Endothelial cell of umbilical vein (primary cell): ENCODE measurements around the gene XKRX. TPM values are rescaled to one million over a fixed set of nuclear protein-coding genes. Genes with fewer than 3 reads are reported as not detected.

ENCODE experiments used
- BruUV-seq: library from RNA; stranded (reverse); fragments of 400-500 nt; replicated peaks from 2 replicates; lab custom pipeline; 2021; lab: Mats Ljungman, UMichigan
- CTCF ChIA-PET: fragments of 300-600, 350-600 bp; sonication (Branson Sonifier 250); formaldehyde crosslinking; loops from one replicate; lab custom pipeline; 2021; ENCODE audit warnings: antibody characterized with exemption, inconsistent platforms; lab: Charles Lee
- POLR2A ChIA-PET: fragments of 300-600, 350-600 bp; sonication (Branson Sonifier 250); formaldehyde crosslinking; loops from one replicate; lab custom pipeline; 2021; ENCODE audit warnings: antibody characterized with exemption, inconsistent platforms; lab: Charles Lee
- DNase-seq: peaks from one replicate; pipeline ENCODE4 v3.0.0-alpha.2; 2011; ENCODE audit warnings: low read depth, low spot score
- FAIRE-seq: peaks from 2 replicates; lab custom pipeline; 2011; peaks lifted over from hg19 to GRCh38; lab: Jason Lieb, UNC
- H2AFZ ChIP-seq: 2 replicates; pipeline ENCODE4 v1.6.0; 2012; ENCODE audit warnings: low read depth, low read length, control low read depth, inconsistent platforms
- H3K27ac ChIP-seq: 2 replicates; pipeline ENCODE4 v1.5.1; 2011; ENCODE audit warnings: low read depth, mild to moderate bottlenecking, control low read depth, low read length, moderate library complexity; ENCODE audit not compliant: insufficient read depth
- H3K27me3 ChIP-seq, 2 experiments: 2 replicates each; pipeline versions ENCODE4 v1.6.0 to v1.6.1; 2011; ENCODE audit warnings: low read length in 2 of 2, mixed read lengths in 1 of 2; ENCODE audit not compliant: control insufficient read depth in 2 of 2, insufficient read depth in 2 of 2
- H3K36me3 ChIP-seq, 2 experiments: 2 replicates in 1 of 2; 3 replicates in 1 of 2; pipeline ENCODE4 v1.5.1; 2011; ENCODE audit warnings: low read length in 2 of 2, mild to moderate bottlenecking in 1 of 2, moderate library complexity in 1 of 2; ENCODE audit not compliant: control insufficient read depth in 2 of 2, insufficient read depth in 2 of 2; ENCODE audit errors: extremely low read depth in 1 of 2
- H3K4me1 ChIP-seq: 3 replicates; pipeline ENCODE4 v1.5.1; 2011; ENCODE audit warnings: mild to moderate bottlenecking, low read length; ENCODE audit not compliant: control insufficient read depth, insufficient read depth; ENCODE audit errors: extremely low read depth
- H3K4me2 ChIP-seq: 2 replicates; pipeline ENCODE4 v1.6.1; 2011; ENCODE audit warnings: low read length, control low read depth, mixed read lengths; ENCODE audit not compliant: insufficient read depth
- H3K4me3 ChIP-seq, 3 experiments: fragments of 200-600 bp in 1 of 3; sonication (generic), shearing (Covaris generic) in 1 of 3; replicated peaks in 1 of 3; 2 replicates each; pipeline ENCODE4 v1.5.1; 2011 to 2016; ENCODE audit warnings: control low read depth in 3 of 3, low read length in 3 of 3, mild to moderate bottlenecking in 2 of 3, inconsistent platforms in 1 of 3, low read depth in 1 of 3, moderate library complexity in 1 of 3; ENCODE audit not compliant: insufficient read depth in 1 of 3
- H3K79me2 ChIP-seq: 2 replicates; pipeline ENCODE4 v1.6.0; 2012; ENCODE audit warnings: low read length, inconsistent platforms; ENCODE audit not compliant: control insufficient read depth, insufficient read depth
- H3K9ac ChIP-seq: replicated peaks from 2 replicates; pipeline ENCODE3; 2011; ENCODE audit warnings: low read length, control low read depth; ENCODE audit not compliant: insufficient read depth; ENCODE audit errors: extremely low read depth
- H3K9me1 ChIP-seq: replicated peaks from 3 replicates; pipeline ENCODE4 v1.6.0; 2011; ENCODE audit warnings: mild to moderate bottlenecking, low read length; ENCODE audit not compliant: control insufficient read depth, insufficient read depth; ENCODE audit errors: extremely low read depth
- H3K9me3 ChIP-seq: replicated peaks from 2 replicates; pipeline ENCODE4 v1.5.1; 2012; ENCODE audit warnings: low read length, inconsistent platforms; ENCODE audit not compliant: control insufficient read depth, insufficient read depth
- H4K20me1 ChIP-seq: replicated peaks from 2 replicates; pipeline ENCODE3; 2011; ENCODE audit warnings: mild to moderate bottlenecking, low read length; ENCODE audit not compliant: control insufficient read depth, insufficient read depth; ENCODE audit errors: extremely low read depth
- CTCF ChIP-seq, 2 donors: IDR thresholded peaks; 1 replicate in 1 of 2; 2 replicates in 1 of 2; pipeline ENCODE4 v1.5.1; 2011; ENCODE audit warnings: low read length in 2 of 2, mild to moderate bottlenecking in 2 of 2, moderate library complexity in 2 of 2, control low read depth in 1 of 2, inconsistent platforms in 1 of 2, low read depth in 1 of 2; ENCODE audit not compliant: insufficient read depth in 1 of 2; ENCODE audit errors: extremely low read depth in 1 of 2
- EZH2 ChIP-seq: IDR thresholded peaks from 2 replicates; pipeline ENCODE4 v1.6.1; 2012; ENCODE audit warnings: borderline replicate concordance, low read depth, mild to moderate bottlenecking, moderate library complexity, low read length, inconsistent platforms; ENCODE audit not compliant: severe bottlenecking
- FOS ChIP-seq: IDR thresholded peaks from 2 replicates; pipeline ENCODE4 v1.6.1; 2011; ENCODE audit warnings: mild to moderate bottlenecking, low read length, moderate library complexity, borderline replicate concordance; ENCODE audit not compliant: insufficient read depth
- GATA2 ChIP-seq: IDR thresholded peaks from 2 replicates; pipeline ENCODE4 v1.7.0; 2011; ENCODE audit warnings: low read depth, mild to moderate bottlenecking, moderate library complexity, mixed read lengths, low read length; ENCODE audit not compliant: insufficient read length, insufficient read depth
- JUN ChIP-seq: IDR thresholded peaks from 2 replicates; pipeline ENCODE4 v1.6.1; 2011; ENCODE audit warnings: borderline replicate concordance, low read depth; ENCODE audit not compliant: insufficient read length, insufficient read depth
- MAX ChIP-seq: IDR thresholded peaks from 2 replicates; pipeline ENCODE4 v1.6.1; 2011; ENCODE audit not compliant: insufficient read depth, insufficient read length
- MYC ChIP-seq: IDR thresholded peaks from one replicate; pipeline ENCODE4 v1.6.1; 2011; ENCODE audit warnings: mild to moderate bottlenecking, low read depth, low read length
- POLR2A ChIP-seq: IDR thresholded peaks from 2 replicates; pipeline ENCODE4 v1.6.1; 2012; ENCODE audit warnings: low read depth, mild to moderate bottlenecking, control low read depth, low read length
- POLR2AphosphoS5 ChIP-seq: IDR thresholded peaks from 2 replicates; pipeline ENCODE4 v1.6.1; 2012; ENCODE audit warnings: low read depth, mild to moderate bottlenecking, control low read depth, low read length, moderate library complexity; ENCODE audit not compliant: insufficient read depth
- dilution Hi-C: fragments of 300-500 bp; cut with MboI; formaldehyde crosslinking; loops from one replicate; pipeline ENCODE4 v1.15.0; 2019; ENCODE audit warnings: low sequenced_read_pairs; ENCODE audit not compliant: extremely low pct_ligation_motif_present
- intact Hi-C: fragments of 100-400 bp; cut with micrococcal nuclease; formaldehyde crosslinking; loops from one replicate; pipeline ENCODE4 v1.10.0; 2022
- polyA plus RNA-seq, 4 experiments: library from polyadenylated mRNA; depleted of rRNA in 3 of 4; stranded (reverse) in 3 of 4; unstranded in 1 of 4; fragments of >200 nt; gene quantifications; 2 replicates each; pipeline versions ENCODE4 v1.2.1 to v1.2.3, GENCODE V29; 2011 to 2012; ENCODE audit warnings: missing spikeins in 1 of 4
- total RNA-seq: library from RNA; stranded (reverse); gene quantifications from 2 replicates; pipeline ENCODE4 v1.2.3, GENCODE V29; 2021

Gene XKRX
- total and polyA plus RNA-seq, 2 donors (not counting 3 experiments of a cell fraction or from before 2014, with no cell fraction given): 0.33 to 0.88 TPM

GRCh38 chrX:100911731-100912130 is 17.0 kb downstream of the XKRX start:
- dilution Hi-C loops: no loop called here
- TF ChIP-seq MYC: no peak
- TF ChIP-seq GATA2: no peak
- TF ChIP-seq JUN: no peak
- TF ChIP-seq EZH2: no peak
- no peak for TF ChIP-seq POLR2AphosphoS5
- no peak for TF ChIP-seq POLR2A
- TF ChIP-seq FOS: no peak
- TF ChIP-seq CTCF (IDR thresholded peaks at IDR 0.05; ENCODE audit: extremely low read depth in 1 of 2, insufficient read depth in 1 of 2, low read depth in 1 of 2, low read length in 2 of 2): no peak
- TF ChIP-seq MAX: no peak
- Histone ChIP-seq H3K9me1 (no peaks in the 10 kb centered on the region), H3K27me3 (no peaks in the 10 kb centered on the region), H3K9ac (no peak overlapping the region), H3K4me3 (no peak overlapping the region), H3K4me1 (peaks cover 13% of the 10 kb centered on the region), H3K79me2 (no peaks in the 10 kb centered on the region), H2AFZ (no peak overlapping the region), H3K4me2 (no peak overlapping the region), H3K9me3 (no peaks in the 10 kb centered on the region), H3K36me3 (no peaks in the 10 kb centered on the region), H3K27ac (no peak overlapping the region), H4K20me1 (no peaks in the 10 kb centered on the region)
- POLR2A ChIA-PET: no interaction called here
- peak; percentile 5 for DNase-seq
- CTCF ChIA-PET: no interaction called here
- peak; percentile 26 for FAIRE-seq
- no TSS peak for BruUV-seq
- intact Hi-C loops: no loop called here
